ENCODE measurements around the gene PTPRR.

The PTPRR gene

GRCh38 chr12:70785896-70786295 lies 134.6 kb downstream of the PTPRR start:
- Histone ChIP-seq H3K9ac (ENCODE audit: low read length) (no peak overlapping the region), H3K4me3 (ENCODE audit: low read length) (no peak overlapping the region), H3K36me3 (ENCODE audit: control insufficient read depth, low read depth, low read length) (no peaks in the 10 kb centered on the region), H3K27me3 (ENCODE audit: control insufficient read depth, insufficient read depth, low read length) (no peaks in the 10 kb centered on the region), H3K27ac (ENCODE audit: low read length) (no peak overlapping the region), H3K9me3 (ENCODE audit: control insufficient read depth, low read depth, low read length) (no peaks in the 10 kb centered on the region), H3K4me1 (ENCODE audit: control insufficient read depth, low read depth, low read length) (no peaks in the 10 kb centered on the region)

DNA sequence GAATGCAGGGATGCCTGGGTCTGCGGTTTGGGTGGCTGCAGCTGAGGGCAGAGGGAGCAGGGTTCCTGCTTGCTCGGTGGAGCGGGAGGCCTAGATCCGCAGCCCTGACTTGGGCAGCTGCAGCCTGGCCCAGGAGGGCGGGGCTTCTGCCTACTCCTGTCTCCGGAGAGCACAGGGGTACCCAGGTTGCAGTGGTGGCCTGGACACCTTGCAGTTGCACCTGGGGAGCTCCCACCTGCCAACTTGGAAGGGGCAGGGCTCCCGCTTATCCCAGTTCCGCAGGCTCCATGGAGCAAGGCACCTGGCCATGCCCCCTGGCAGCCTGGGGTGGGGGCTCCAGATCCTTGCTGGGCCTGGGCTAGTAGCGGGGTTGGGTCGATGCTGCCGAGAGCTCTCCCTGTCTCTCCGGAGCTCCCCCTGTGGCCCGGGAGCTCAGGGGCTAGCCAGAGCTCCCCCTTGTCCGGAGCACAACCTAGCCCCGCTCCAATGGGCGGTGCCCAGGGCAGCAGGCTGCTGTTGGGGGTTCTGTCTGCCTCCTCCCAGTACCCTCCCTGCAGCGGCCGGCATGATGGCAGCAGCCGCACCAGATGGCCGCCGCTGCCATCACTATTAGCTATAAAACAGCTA lies 136.4 kb downstream of the PTPRR start:
- no peaks in the 10 kb centered on the region for H3K4me1 ChIP-seq (ENCODE audit: control insufficient read depth, low read depth, low read length)
- no peak overlapping the region for H3K4me3 ChIP-seq (ENCODE audit: low read length)
- no peaks in the 10 kb centered on the region for H3K27me3 ChIP-seq (ENCODE audit: control insufficient read depth, insufficient read depth, low read length)
- no peak overlapping the region for H3K9ac ChIP-seq (ENCODE audit: low read length)
- H3K27ac ChIP-seq (ENCODE audit: low read length), result no peak overlapping the region
- no peaks in the 10 kb centered on the region for H3K9me3 ChIP-seq (ENCODE audit: control insufficient read depth, low read depth, low read length)
- H3K36me3 ChIP-seq (ENCODE audit: control insufficient read depth, low read depth, low read length), result no peaks in the 10 kb centered on the region

- Histone ChIP-seq H3K4me1 (ENCODE audit: control insufficient read depth, low read depth, low read length) (no peaks in the 10 kb centered on the region), H3K9me3 (ENCODE audit: control insufficient read depth, low read depth, low read length) (no peaks in the 10 kb centered on the region), H3K9ac (ENCODE audit: low read length) (no peak overlapping the region), H3K36me3 (ENCODE audit: control insufficient read depth, low read depth, low read length) (no peaks in the 10 kb centered on the region), H3K4me3 (ENCODE audit: low read length) (no peak overlapping the region), H3K27ac (ENCODE audit: low read length) (no peak overlapping the region), H3K27me3 (ENCODE audit: control insufficient read depth, insufficient read depth, low read length) (no peaks in the 10 kb centered on the region)
Observed at GRCh38 chr12:70783455-70783854, 137.1 kb downstream of the PTPRR start.

GRCh38 chr12:70779250-70779649 lies 141.3 kb downstream of the PTPRR start:
- no peak overlapping the region for H3K4me3 ChIP-seq (ENCODE audit: low read length)
- no peak overlapping the region for H3K9ac ChIP-seq (ENCODE audit: low read length)
- no peaks in the 10 kb centered on the region for H3K36me3 ChIP-seq (ENCODE audit: control insufficient read depth, low read depth, low read length)
- no peaks in the 10 kb centered on the region for H3K27me3 ChIP-seq (ENCODE audit: control insufficient read depth, insufficient read depth, low read length)
- no peaks in the 10 kb centered on the region for H3K4me1 ChIP-seq (ENCODE audit: control insufficient read depth, low read depth, low read length)
- no peak overlapping the region for H3K27ac ChIP-seq (ENCODE audit: low read length)
- H3K9me3 ChIP-seq (ENCODE audit: control insufficient read depth, low read depth, low read length), result no peaks in the 10 kb centered on the region

GRCh38 chr12:70774055-70774454 lies 146.5 kb downstream of the PTPRR start:
- Histone ChIP-seq H3K36me3 (ENCODE audit: control insufficient read depth, low read depth, low read length) (no peaks in the 10 kb centered on the region), H3K27ac (ENCODE audit: low read length) (no peak overlapping the region)

DNA sequence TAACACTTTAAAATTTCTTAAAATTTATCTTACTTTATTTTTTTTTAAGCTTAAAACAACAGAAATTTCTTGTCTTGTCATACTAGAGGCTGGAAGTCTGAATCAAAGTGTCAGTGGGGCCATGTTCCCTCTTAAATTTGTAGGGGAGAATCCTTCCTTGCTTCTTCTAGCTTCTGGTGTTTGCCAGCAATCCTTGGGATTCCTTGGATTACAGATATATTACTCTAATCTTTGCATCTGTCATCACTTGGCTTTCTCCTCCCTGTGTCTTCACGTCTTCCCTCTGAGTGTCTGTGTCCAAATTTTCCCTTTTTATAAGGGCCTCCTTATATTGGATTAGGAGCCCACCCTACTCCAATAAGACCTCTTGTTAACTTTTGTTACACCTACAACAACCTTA lies 147.7 kb downstream of the PTPRR start:
- Histone ChIP-seq H3K9me3 (ENCODE audit: control insufficient read depth, low read depth, low read length) (no peaks in the 10 kb centered on the region), H3K27me3 (ENCODE audit: control insufficient read depth, insufficient read depth, low read length) (no peaks in the 10 kb centered on the region), H3K27ac (ENCODE audit: low read length) (no peak overlapping the region), H3K4me3 (ENCODE audit: low read length) (no peak overlapping the region), H3K9ac (ENCODE audit: low read length) (no peak overlapping the region), H3K36me3 (ENCODE audit: control insufficient read depth, low read depth, low read length) (no peaks in the 10 kb centered on the region), H3K4me1 (ENCODE audit: control insufficient read depth, low read depth, low read length) (no peaks in the 10 kb centered on the region)

More at GRCh38 chr12:70774055-70774454, 146.5 kb downstream of the PTPRR start:
- no peak overlapping the region for H3K4me3 ChIP-seq (ENCODE audit: low read length)
- no peak overlapping the region for H3K9ac ChIP-seq (ENCODE audit: low read length)
- no peaks in the 10 kb centered on the region for H3K27me3 ChIP-seq (ENCODE audit: control insufficient read depth, insufficient read depth, low read length)
- no peaks in the 10 kb centered on the region for H3K9me3 ChIP-seq (ENCODE audit: control insufficient read depth, low read depth, low read length)
- H3K4me1 ChIP-seq (ENCODE audit: control insufficient read depth, low read depth, low read length), result no peaks in the 10 kb centered on the region

DNA sequence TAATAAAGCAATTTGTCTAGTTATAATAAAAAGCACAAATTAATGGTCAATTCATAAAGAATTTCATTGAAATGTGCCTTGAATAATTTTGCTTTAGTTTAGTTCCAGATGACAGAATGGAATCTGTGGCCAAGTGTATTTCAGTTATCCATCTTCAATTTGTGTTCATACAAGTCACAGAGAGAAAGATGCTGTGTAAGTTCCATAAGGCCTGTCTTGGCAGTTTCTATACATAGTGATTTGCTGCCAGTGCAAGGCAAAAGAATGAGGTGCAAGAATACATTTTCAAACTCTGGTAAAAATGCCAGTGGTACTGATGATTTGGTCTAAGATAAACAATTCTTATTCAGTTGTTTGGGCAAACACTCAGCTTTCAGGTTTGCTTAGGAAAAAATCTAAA lies 149.0 kb downstream of the PTPRR start:
- H3K27me3 ChIP-seq (ENCODE audit: control insufficient read depth, insufficient read depth, low read length), result no peaks in the 10 kb centered on the region
- H3K9me3 ChIP-seq (ENCODE audit: control insufficient read depth, low read depth, low read length), result no peaks in the 10 kb centered on the region
- H3K4me3 ChIP-seq (ENCODE audit: low read length), result no peak overlapping the region
- no peak overlapping the region for H3K9ac ChIP-seq (ENCODE audit: low read length)
- H3K27ac ChIP-seq (ENCODE audit: low read length), result no peak overlapping the region
- no peaks in the 10 kb centered on the region for H3K4me1 ChIP-seq (ENCODE audit: control insufficient read depth, low read depth, low read length)
- H3K36me3 ChIP-seq (ENCODE audit: control insufficient read depth, low read depth, low read length), result no peaks in the 10 kb centered on the region

DNA sequence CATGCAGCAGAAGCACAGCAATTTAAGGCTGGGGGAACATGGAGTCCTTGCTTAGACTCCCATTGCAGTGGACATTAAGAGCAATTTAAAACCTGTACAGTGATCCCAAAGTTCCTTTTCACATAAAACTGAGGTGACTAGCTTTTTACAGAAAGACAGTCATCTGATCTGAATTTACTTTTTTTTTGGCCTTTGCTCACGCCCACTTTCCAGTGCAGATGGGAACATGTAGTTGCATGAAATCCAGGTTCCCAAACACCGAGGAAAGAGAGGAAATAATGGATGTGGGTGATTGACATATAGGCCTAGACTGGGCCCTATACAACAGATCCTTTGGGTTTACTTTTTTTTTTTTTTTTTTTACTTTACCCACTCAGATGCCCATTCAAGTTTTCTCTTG lies 156.9 kb downstream of the PTPRR start:
- Histone ChIP-seq H3K9me3 (ENCODE audit: control insufficient read depth, low read depth, low read length) (peaks cover 4% of the 10 kb centered on the region), H3K4me3 (ENCODE audit: low read length) (no peak overlapping the region), H3K4me1 (ENCODE audit: control insufficient read depth, low read depth, low read length) (peaks cover 1% of the 10 kb centered on the region), H3K27me3 (ENCODE audit: control insufficient read depth, insufficient read depth, low read length) (no peaks in the 10 kb centered on the region), H3K9ac (ENCODE audit: low read length) (no peak overlapping the region), H3K36me3 (ENCODE audit: control insufficient read depth, low read depth, low read length) (no peaks in the 10 kb centered on the region), H3K27ac (ENCODE audit: low read length) (no peak overlapping the region)

GRCh38 chr12:70762000-70762399 lies 158.5 kb downstream of the PTPRR start:
- Histone ChIP-seq H3K4me3 (ENCODE audit: low read length) (no peak overlapping the region), H3K27ac (ENCODE audit: low read length) (no peak overlapping the region), H3K9ac (ENCODE audit: low read length) (no peak overlapping the region), H3K36me3 (ENCODE audit: control insufficient read depth, low read depth, low read length) (no peaks in the 10 kb centered on the region), H3K4me1 (ENCODE audit: control insufficient read depth, low read depth, low read length) (peaks cover 17% of the 10 kb centered on the region), H3K27me3 (ENCODE audit: control insufficient read depth, insufficient read depth, low read length) (no peaks in the 10 kb centered on the region), H3K9me3 (ENCODE audit: control insufficient read depth, low read depth, low read length) (peaks cover 4% of the 10 kb centered on the region)

DNA sequence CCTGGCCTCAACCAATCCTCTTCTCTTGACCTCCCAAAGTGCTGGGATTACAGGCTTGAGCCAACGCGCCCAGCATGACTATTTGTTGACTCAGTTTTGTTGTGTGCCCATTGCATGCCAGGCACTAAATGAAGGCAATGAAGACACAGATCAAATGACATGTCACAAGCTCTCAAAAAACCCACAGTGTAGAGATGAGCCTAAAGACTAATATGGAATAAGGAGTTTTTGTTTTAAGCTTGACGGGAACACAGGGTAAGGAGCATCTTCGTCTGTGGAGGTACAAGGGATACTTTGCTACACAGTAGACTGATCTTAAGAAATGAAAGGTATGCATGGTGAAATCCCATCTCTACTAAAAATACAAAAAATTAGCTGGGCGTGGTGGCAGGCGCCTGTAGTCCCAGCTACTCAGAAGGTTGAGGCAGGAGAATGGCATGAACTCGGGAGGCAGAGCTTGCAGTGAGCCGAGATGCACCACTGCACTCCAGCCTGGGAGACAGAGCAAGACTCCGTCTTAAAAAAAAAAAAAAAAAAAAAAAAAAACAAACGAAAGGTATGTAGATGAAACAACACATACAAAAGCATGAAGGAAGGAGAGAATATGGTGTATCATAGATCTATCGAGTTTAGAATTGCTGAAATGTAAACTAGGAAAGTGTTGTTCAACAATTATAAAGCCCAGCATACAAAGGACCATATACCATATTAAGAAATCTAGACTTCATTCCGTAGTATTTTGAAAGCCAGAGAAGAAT lies 161.2 kb downstream of the PTPRR start:
- Histone ChIP-seq H3K4me3 (ENCODE audit: low read length) (no peak overlapping the region), H3K9me3 (ENCODE audit: control insufficient read depth, low read depth, low read length) (peaks cover under 1% of the 10 kb centered on the region), H3K9ac (ENCODE audit: low read length) (no peak overlapping the region), H3K4me1 (ENCODE audit: control insufficient read depth, low read depth, low read length) (peaks cover 28% of the 10 kb centered on the region), H3K27me3 (ENCODE audit: control insufficient read depth, insufficient read depth, low read length) (no peaks in the 10 kb centered on the region), H3K36me3 (ENCODE audit: control insufficient read depth, low read depth, low read length) (no peaks in the 10 kb centered on the region), H3K27ac (ENCODE audit: low read length) (no peak overlapping the region)

DNA sequence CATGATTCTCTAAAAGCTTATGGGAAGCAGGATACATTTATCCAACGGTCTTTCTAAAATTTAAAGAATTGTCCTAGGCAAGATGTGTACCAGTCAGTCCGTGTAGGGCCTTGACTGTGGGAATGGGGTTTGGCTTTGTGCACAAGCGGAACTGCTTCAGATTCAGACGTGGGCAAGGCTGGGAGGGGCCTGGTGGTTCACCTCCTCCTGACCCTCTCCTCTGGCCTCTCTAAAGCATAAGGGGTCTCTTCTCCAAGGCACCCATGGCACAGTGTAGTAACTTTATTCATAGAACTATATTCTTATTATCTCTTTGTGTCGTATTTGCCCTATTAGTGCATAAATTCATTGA lies 162.1 kb downstream of the PTPRR start:
- H3K27ac ChIP-seq (ENCODE audit: low read length), result no peak overlapping the region
- no peaks in the 10 kb centered on the region for H3K9me3 ChIP-seq (ENCODE audit: control insufficient read depth, low read depth, low read length)
- H3K4me1 ChIP-seq (ENCODE audit: control insufficient read depth, low read depth, low read length), result peaks cover 28% of the 10 kb centered on the region
- H3K27me3 ChIP-seq (ENCODE audit: control insufficient read depth, insufficient read depth, low read length), result no peaks in the 10 kb centered on the region
- H3K4me3 ChIP-seq (ENCODE audit: low read length), result no peak overlapping the region
- H3K36me3 ChIP-seq (ENCODE audit: control insufficient read depth, low read depth, low read length), result no peaks in the 10 kb centered on the region
- no peak overlapping the region for H3K9ac ChIP-seq (ENCODE audit: low read length)

All from iPS-18a (cell line).